Measurements from ENCODE around the gene RAB39A.
"Not testable (repeated sequence)": the region's sequence is repeated elsewhere in the genome, so short reads cannot be mapped to it uniquely, and the experiment has no call there.

RAB39A gene

GRCh38 chr11:107928046-107928766, at the start of gene RAB39A:
RAB39A (plus strand) TSS chr11:107928448; CDS start chr11:107928569, 121 bp downstream.
- peak; percentile 10 to 43 for DNase-seq (ENCODE audit: low read depth in 2 of 2, low spot score in 1 of 2)

- DNase-seq (ENCODE audit: low read depth in 2 of 2, low spot score in 1 of 2) = not testable (repeated sequence)
Measured at GRCh38 chr11:107881471-107881870, 46.8 kb upstream of the RAB39A start.

- no peak for DNase-seq (ENCODE audit: low read depth in 2 of 2, low spot score in 1 of 2)
Measured at GRCh38 chr11:107882095-107882820, 46.0 kb upstream of the RAB39A start.

- no peak for DNase-seq (ENCODE audit: low read depth in 2 of 2, low spot score in 1 of 2)
Measured at GRCh38 chr11:107898270-107898669, 30.0 kb upstream of the RAB39A start.

DNA sequence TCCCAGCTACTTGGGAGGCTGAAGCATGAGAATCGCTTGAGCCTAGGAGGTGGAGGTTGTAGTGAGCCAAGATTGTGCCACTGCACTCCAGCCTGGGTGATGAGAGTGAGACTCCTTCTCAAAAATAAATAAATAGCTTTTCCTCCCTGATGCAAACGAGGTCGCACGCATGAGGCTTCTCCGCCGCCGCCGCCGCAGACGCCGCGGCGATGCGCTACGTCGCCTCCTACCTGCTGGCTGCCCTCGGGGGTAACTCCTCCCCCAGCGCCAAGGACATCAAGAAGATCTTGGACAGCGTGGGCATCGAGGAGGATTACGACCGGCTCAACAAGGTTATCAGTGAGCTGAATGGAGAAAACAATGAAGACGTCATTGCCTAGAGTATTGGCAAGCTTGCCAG, 20.0 kb upstream of the RAB39A start:
- no peak for DNase-seq (ENCODE audit: low read depth in 2 of 2, low spot score in 1 of 2)

- DNase-seq (ENCODE audit: low read depth in 2 of 2, low spot score in 1 of 2) = not testable (repeated sequence)
Measured at GRCh38 chr11:107912415-107912814, 15.8 kb upstream of the RAB39A start.

DNA sequence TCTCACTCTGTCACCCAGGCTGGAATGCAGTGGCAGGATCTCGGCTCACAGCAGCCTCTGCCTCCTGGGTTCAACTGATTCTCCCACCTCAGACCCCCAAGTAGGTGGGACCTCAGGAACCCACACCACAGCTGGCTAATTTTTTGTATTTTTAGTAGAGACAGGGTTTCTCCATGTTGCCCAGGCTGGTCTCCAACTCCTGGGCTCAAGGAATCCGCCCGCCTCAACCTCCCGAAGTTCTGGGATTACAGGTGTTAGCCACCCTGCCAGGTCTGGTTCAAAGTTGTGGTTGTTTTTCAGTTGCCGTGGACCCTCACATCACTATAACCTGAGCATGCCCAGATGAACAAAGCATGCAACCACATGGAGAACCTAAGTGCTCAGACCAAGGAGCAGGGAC, 13.0 kb upstream of the RAB39A start:
- no peak for DNase-seq (ENCODE audit: low read depth in 2 of 2, low spot score in 1 of 2)

DNA sequence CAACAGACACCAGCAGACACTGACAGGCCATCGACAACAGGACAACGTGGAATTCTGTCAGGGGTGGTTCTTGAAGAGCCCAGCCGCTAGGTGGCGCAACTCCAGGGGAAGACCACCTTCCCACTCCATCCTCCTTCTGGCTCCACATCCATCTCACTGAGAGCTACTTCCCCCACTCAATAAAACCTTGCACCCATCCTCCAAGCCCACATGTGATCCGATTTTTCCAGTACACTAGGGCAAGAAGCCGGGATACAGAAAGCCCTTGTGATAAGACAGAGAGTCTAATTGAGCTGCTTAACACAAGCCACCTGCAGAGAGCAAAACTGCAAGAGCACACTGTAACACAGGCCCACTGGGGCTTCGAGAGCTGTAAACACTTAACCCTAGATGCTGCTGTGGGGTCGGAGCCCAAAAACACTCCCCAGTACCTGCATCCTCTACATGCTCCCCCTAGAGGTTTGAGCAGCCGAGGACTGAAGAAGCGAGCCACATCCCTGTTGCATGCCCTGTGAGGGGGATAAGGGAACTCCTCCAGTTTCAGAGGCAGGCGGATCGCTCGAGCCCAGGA, 11.5 kb upstream of the RAB39A start:
- DNase-seq (ENCODE audit: low read depth in 2 of 2, low spot score in 1 of 2) = peak in 1 of 2 donors; percentile 3

DNA sequence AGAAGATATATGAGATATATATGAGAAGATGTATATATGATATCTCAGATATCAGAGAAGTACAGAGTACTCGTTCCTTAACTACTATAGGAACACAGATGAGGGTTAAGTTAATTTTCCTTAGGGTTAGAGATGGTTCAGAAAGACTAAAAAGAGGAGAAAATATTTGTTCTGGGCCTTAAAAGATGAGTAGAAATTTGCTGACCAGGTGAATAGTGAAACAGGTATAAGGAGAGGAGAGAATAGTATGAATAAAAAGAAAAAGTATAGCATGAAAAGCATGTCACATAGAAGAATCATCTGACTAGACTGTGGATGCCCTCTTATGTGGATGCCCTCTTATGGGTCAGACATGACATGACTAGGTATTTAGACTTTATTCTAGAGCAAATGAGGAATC, 6.3 kb upstream of the RAB39A start:
- no peak for DNase-seq (ENCODE audit: low read depth in 2 of 2, low spot score in 1 of 2)

DNA sequence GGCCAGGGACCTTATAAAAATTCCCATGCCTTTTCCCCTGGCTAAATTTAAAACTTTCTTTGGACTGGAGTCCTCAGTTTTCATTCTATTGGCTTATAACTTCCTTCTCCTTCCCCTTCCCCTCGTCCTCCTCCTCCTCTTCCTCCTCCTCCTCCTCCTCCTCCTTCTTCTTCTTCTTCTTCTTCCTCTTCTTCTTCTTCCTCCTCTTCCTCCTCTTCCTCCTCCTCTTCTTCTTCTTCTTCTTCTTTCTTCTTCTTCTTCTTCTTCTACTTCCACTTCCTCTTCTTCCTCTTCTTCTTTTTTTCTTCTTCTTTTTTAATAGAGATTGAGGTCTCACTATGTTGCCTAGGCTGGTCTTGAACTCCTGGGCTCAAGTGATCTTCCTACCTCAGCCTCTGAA, 4.7 kb upstream of the RAB39A start:
- not testable (repeated sequence) for DNase-seq (ENCODE audit: low read depth in 2 of 2, low spot score in 1 of 2)

GRCh38 chr11:107924306-107924705, 3.9 kb upstream of the RAB39A start:
- no peak for DNase-seq (ENCODE audit: low read depth in 2 of 2, low spot score in 1 of 2)

- DNase-seq (ENCODE audit: low read depth in 2 of 2, low spot score in 1 of 2) = no peak
Measured at GRCh38 chr11:107927559-107927958, 689 bp upstream of the RAB39A start.

DNA sequence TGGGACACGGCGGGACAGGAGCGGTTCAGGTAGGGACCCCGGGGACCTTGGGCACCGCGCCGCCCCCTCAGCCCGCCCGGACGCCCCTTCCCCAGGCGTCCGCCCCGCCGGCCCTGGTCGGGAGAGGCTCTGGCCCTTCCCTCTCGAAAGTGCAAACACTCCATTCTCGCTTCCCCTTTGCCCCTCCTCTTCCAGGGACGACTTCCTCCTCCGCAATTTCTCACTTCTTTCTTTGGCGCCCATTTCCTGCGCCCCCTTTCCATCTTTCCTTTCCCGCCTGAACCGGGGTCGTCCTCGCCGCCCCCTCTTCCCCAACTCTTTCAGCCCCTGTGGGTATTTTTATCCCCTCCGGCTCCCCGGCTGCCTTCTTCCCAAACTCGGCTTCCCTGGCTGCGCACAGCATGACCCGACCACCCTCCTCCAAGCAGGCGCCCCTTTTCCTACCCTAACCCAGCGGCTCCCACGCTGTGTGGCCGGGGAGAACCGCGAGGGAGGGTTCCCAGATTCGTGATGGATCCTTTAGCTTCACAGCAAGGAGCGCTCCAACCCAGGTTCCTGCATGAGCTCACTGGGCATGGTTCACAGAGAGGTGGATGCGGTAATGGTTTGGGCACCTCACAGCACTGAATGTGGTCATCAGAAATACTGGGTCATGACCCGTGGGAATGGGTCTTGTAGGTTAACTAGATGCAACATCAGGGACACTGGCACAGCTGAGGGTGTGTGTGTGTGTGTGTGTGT, 689 bp downstream of the RAB39A start:
- DNase-seq (ENCODE audit: low read depth in 2 of 2, low spot score in 1 of 2) = no peak

GRCh38 chr11:107929611-107930200, 1.5 kb downstream of the RAB39A start:
- no peak for DNase-seq (ENCODE audit: low read depth in 2 of 2, low spot score in 1 of 2)

- DNase-seq (ENCODE audit: low read depth in 2 of 2, low spot score in 1 of 2) = no peak
Measured at GRCh38 chr11:107931206-107931605, 3.0 kb downstream of the RAB39A start.

DNA sequence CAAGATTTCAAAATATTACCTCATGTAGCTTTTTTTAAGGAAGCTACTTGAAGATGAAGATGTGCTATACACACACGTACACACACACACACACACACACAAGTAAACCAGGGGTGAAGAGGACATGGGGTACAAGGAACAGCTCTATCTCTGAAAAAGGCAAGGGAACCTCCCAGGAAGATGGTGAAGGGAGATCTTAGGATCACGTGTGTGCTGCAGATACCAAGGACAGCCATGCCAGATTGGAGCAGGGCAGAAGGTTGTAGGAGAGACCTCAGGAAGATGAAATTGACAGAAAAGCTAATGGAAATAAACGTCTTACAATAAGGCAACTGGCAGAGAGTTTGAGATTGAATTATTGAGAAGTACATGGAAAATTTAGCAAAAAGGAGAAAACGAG, 19.7 kb downstream of the RAB39A start:
- no peak for DNase-seq (ENCODE audit: low read depth in 2 of 2, low spot score in 1 of 2)

GRCh38 chr11:107948328-107948727, 20.1 kb downstream of the RAB39A start:
- not testable (repeated sequence) for DNase-seq (ENCODE audit: low read depth in 2 of 2, low spot score in 1 of 2)

DNA sequence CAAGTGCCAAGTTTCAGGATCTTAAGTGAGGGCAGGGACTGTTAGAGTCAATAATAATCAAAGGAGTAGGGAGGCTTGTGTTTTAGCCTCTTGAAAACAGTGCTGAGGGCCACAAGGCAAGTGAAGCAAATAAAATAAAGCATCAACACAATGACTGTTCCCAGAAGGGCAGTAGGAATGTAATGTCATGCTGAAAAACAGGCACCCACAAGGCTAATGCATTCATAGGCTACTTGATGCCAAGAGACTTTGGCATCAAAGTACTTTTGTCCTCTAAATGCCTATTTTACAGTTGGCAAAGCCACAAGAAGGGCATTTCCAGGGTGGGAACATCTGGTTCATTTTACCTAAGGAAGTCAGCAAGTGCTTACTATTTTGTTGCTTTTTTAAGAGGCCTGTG, 22.9 kb downstream of the RAB39A start:
- no peak for DNase-seq (ENCODE audit: low read depth in 2 of 2, low spot score in 1 of 2)

GRCh38 chr11:107953446-107953845, 25.2 kb downstream of the RAB39A start:
- no peak for DNase-seq (ENCODE audit: low read depth in 2 of 2, low spot score in 1 of 2)

DNA sequence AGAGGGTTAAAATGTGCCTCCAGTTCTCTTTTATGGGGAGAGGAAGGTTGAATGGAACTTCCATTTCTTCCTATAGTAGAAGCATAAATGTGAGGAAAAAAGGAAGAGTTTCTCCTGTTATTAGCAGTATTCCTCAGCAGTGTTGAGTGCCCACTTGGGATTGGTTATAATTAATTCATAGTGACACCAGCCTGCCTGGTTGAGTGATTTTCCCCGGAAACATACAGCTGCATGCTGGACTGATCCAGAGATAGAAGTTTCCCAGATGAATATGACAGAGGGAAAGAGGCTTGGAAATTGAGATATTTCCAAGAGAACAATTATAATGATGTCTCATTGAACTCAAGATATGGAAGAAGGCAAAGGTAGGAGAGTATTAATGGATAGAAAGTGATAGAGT, 28.3 kb downstream of the RAB39A start:
- DNase-seq (ENCODE audit: low read depth in 2 of 2, low spot score in 1 of 2) = no peak

GRCh38 chr11:107957109-107957588, 28.9 kb downstream of the RAB39A start:
- DNase-seq (ENCODE audit: low read depth in 2 of 2, low spot score in 1 of 2) = no peak

Data from stimulated activated CD8-positive, alpha-beta memory T cell treated with anti-CD3 and anti-CD28 coated beads, Interleukin-4, amount 100 ng/mL, for 4 hours (primary cell).